SK-N-SH (cell line): ENCODE data around the gene KRT71. TPM values are rescaled to one million over a fixed set of nuclear protein-coding genes. Genes with fewer than 3 reads are reported as not detected.

Experiments used
- CTCF ChIA-PET: fragments of 300-600, 350-600 bp; formaldehyde crosslinking; extraction: SDS; loops from one replicate; lab custom pipeline; 2021; lab: Yijun Ruan, JAX
- POLR2A ChIA-PET: fragments of 350-600 bp; sonication (Branson Sonifier 250); formaldehyde crosslinking; extraction: SDS; loops from one replicate; lab custom pipeline; 2020; ENCODE audit warnings: antibody characterized with exemption, inconsistent platforms; lab: Yijun Ruan, JAX
- DNase-seq: peaks from one replicate; pipeline ENCODE4 v3.0.0; 2012
- H2AFZ ChIP-seq: fragments of 200-600 bp; sonication (generic); 2 replicates; pipeline ENCODE4 v1.8.1; 2016; ENCODE audit warnings: antibody characterized with exemption, mild to moderate bottlenecking, low read depth
- H3F3A ChIP-seq: fragments of 200-600 bp; sonication (generic); replicated peaks from 2 replicates; pipeline ENCODE3; 2016; ENCODE audit warnings: antibody characterized with exemption, mild to moderate bottlenecking; ENCODE audit not compliant: insufficient read depth
- H3K27ac ChIP-seq, 2 experiments: fragments of 200-500 bp in 1 of 2; fragments of 200-600 bp in 1 of 2; sonication (Bioruptor generic) in 1 of 2; sonication (generic), shearing (Covaris generic) in 1 of 2; 2 replicates each; pipeline versions ENCODE4 v1.5.1 to v1.6.1; 2014 to 2016; ENCODE audit warnings: low read depth in 2 of 2, inconsistent platforms in 1 of 2, low read length in 1 of 2, mild to moderate bottlenecking in 1 of 2, mixed read lengths in 1 of 2
- H3K27me3 ChIP-seq: fragments of 200-600 bp; sonication (generic), shearing (Covaris generic); 2 replicates; pipeline ENCODE4 v1.6.1; 2016; ENCODE audit warnings: mixed run types; ENCODE audit not compliant: insufficient read depth
- H3K36me3 ChIP-seq, 2 experiments: fragments of 200-500 bp in 1 of 2; fragments of 200-600 bp in 1 of 2; sonication (Bioruptor generic) in 1 of 2; sonication (generic) in 1 of 2; replicated peaks in 1 of 2; 2 replicates each; pipeline versions ENCODE3 to v1.5.1; 2014 to 2016; ENCODE audit warnings: low read length in 1 of 2, mild to moderate bottlenecking in 1 of 2; ENCODE audit not compliant: insufficient read depth in 2 of 2, control insufficient read depth in 1 of 2
- H3K4me1 ChIP-seq, 2 experiments: fragments of 200-500 bp in 1 of 2; fragments of 200-600 bp in 1 of 2; sonication (Bioruptor generic) in 1 of 2; sonication (generic), shearing (Covaris generic) in 1 of 2; 2 replicates each; pipeline versions ENCODE4 v1.5.1 to v1.6.1; 2014 to 2016; ENCODE audit warnings: low read depth in 1 of 2, low read length in 1 of 2, mixed run types in 1 of 2; ENCODE audit not compliant: insufficient read depth in 2 of 2, control insufficient read depth in 1 of 2
- H3K4me2 ChIP-seq: fragments of 200-600 bp; sonication (generic), shearing (Covaris generic); 2 replicates; pipeline ENCODE4 v1.6.1; 2017; ENCODE audit warnings: mixed run types
- H3K4me3 ChIP-seq, 2 experiments: fragments of 200-500 bp in 1 of 2; fragments of 200-600 bp in 1 of 2; sonication (Bioruptor generic) in 1 of 2; sonication (generic), shearing (Covaris generic) in 1 of 2; 2 replicates each; pipeline versions ENCODE4 v1.5.1 to v1.8.1; 2014 to 2016; ENCODE audit warnings: low read depth in 2 of 2, inconsistent platforms in 1 of 2, low read length in 1 of 2, mild to moderate bottlenecking in 1 of 2, mixed read lengths in 1 of 2, moderate library complexity in 1 of 2
- H3K79me2 ChIP-seq: fragments of 200-600 bp; sonication (generic); 2 replicates; pipeline ENCODE4 v1.8.1; 2017; ENCODE audit warnings: mild to moderate bottlenecking; ENCODE audit not compliant: insufficient read depth
- H3K9ac ChIP-seq: fragments of 200-600 bp; sonication (generic); 2 replicates; pipeline ENCODE4 v1.6.1; 2017; ENCODE audit warnings: mixed run types
- H3K9me2 ChIP-seq: fragments of 200-600 bp; sonication (generic); 2 replicates; pipeline ENCODE4 v1.6.1; 2017; ENCODE audit warnings: mixed run types
- H3K9me3 ChIP-seq: fragments of 200-600 bp; sonication (generic); 2 replicates; pipeline ENCODE4 v1.6.1; 2017; ENCODE audit warnings: mixed run types, mild to moderate bottlenecking, moderate library complexity
- H4K20me1 ChIP-seq: fragments of 200-600 bp; sonication (generic); 2 replicates; pipeline ENCODE4 v1.6.1; 2017; ENCODE audit warnings: mild to moderate bottlenecking, mixed run types; ENCODE audit not compliant: insufficient read depth
- ELF1 ChIP-seq: IDR thresholded peaks from 2 replicates; pipeline ENCODE4 v1.4.0; 2012
- EP300 ChIP-seq, 2 experiments: IDR thresholded peaks; 2 replicates each; pipeline versions ENCODE4 v1.4.0 to v1.6.1; 2012; ENCODE audit warnings: borderline replicate concordance in 1 of 2, low read depth in 1 of 2, low read length in 1 of 2
- FOXM1 ChIP-seq: IDR thresholded peaks from 2 replicates; pipeline ENCODE4 v1.4.0; 2012; ENCODE audit warnings: low read depth, mild to moderate bottlenecking
- GABPA ChIP-seq: IDR thresholded peaks from 2 replicates; pipeline ENCODE4 v1.4.0; 2012; ENCODE audit warnings: low read depth, mild to moderate bottlenecking
- GATA2 ChIP-seq: sonication (generic); formaldehyde crosslinking; IDR thresholded peaks from 2 replicates; pipeline ENCODE4 v1.5.0; 2020; ENCODE audit warnings: mild to moderate bottlenecking, missing genetic modification reagents
- IRF3 ChIP-seq: fragments of 150-350 bp; IDR thresholded peaks from 2 replicates; pipeline ENCODE4 v1.6.1; 2016; ENCODE audit warnings: mild to moderate bottlenecking, low read depth, low read length
- JUND ChIP-seq: IDR thresholded peaks from 2 replicates; pipeline ENCODE4 v1.4.0; 2012
- MEF2A ChIP-seq: IDR thresholded peaks from 2 replicates; pipeline ENCODE4 v1.4.0; 2012; ENCODE audit warnings: low read depth, borderline replicate concordance
- POLR2AphosphoS5 ChIP-seq: IDR thresholded peaks from 2 replicates; pipeline ENCODE4 v1.6.1; 2012; ENCODE audit warnings: low read depth, low read length
- RFX5 ChIP-seq: IDR thresholded peaks from 2 replicates; pipeline ENCODE4 v1.6.1; 2012; ENCODE audit warnings: mild to moderate bottlenecking, improper control_type of control experiment, low read length
- SMC3 ChIP-seq: IDR thresholded peaks from 2 replicates; pipeline ENCODE4 v1.6.1; 2012; ENCODE audit warnings: low read depth, low read length, improper control_type of control experiment
- TCF12 ChIP-seq: IDR thresholded peaks from 2 replicates; pipeline ENCODE4 v1.4.0; 2012
- TEAD4 ChIP-seq: IDR thresholded peaks from 2 replicates; pipeline ENCODE4 v1.4.0; 2012; ENCODE audit warnings: mild to moderate bottlenecking, borderline replicate concordance; ENCODE audit not compliant: insufficient read depth
- ZBTB33 ChIP-seq: IDR thresholded peaks from 2 replicates; pipeline ENCODE4 v1.4.0; 2012; ENCODE audit warnings: low read depth, borderline replicate concordance
- WGBS: methylation state at CpG from one replicate; pipeline ENCODE4 v1.1.6; 2017; ENCODE audit warnings: low lambda C conversion rate; 5-methylcytosine and 5-hydroxymethylcytosine counted together
- polyA plus RNA-seq, 3 experiments: library from polyadenylated mRNA; depleted of rRNA; stranded (reverse); fragments of >200 nt; gene quantifications; 2 replicates each; pipeline ENCODE4 v1.2.3, GENCODE V29; 2012
- TF ChIP-seq, protein P1 (sequence below): fragments of 150-350 bp; IDR thresholded peaks from 2 replicates; pipeline ENCODE4 v1.6.1; 2017; ENCODE audit warnings: antibody characterized with exemption, low read length, low read depth, borderline replicate concordance

KRT71 gene
- polyA plus RNA-seq, 1 of the 3 experiments (the other 2 are of a cell fraction): not detected

GRCh38 chr12:52578469-52578868 lies 25.5 kb upstream of the KRT71 start (continued):
- no peak for TF ChIP-seq ZBTB33
- TF ChIP-seq MEF2A: no peak
- TF ChIP-seq TEAD4: no peak
- no peak for TF ChIP-seq TCF12
- TF ChIP-seq GATA2: no peak
- no peak for TF ChIP-seq ELF1
- TF ChIP-seq IRF3: no peak
- TF ChIP-seq POLR2AphosphoS5: no peak
- TF ChIP-seq SMC3: no peak

GRCh38 chr12:52577316-52577715 lies 24.4 kb upstream of the KRT71 start:
- H3K79me2 ChIP-seq: no peaks in the 10 kb centered on the region
- H3K9me2 ChIP-seq: no peaks in the 10 kb centered on the region
- TF ChIP-seq RFX5 (no peak), GABPA (no peak), GATA2 (no peak), POLR2AphosphoS5 (no peak), FOXM1 (no peak)
- TF ChIP-seq, all 33 proteins: peak for 0
- DNase-seq: no peak
- no peak overlapping the region for H3K27ac ChIP-seq
- no peak overlapping the region for H3K9ac ChIP-seq
- WGBS: 42% methylated on average over 8 of the region's 8 CpGs
- ChIA-PET POLR2A (no interaction called here), CTCF (no interaction called here)
- no peak overlapping the region for H3K4me3 ChIP-seq
- peaks cover 72% of the 10 kb centered on the region for H3K27me3 ChIP-seq
- no peaks in the 10 kb centered on the region for H3K4me1 ChIP-seq
- H4K20me1 ChIP-seq: no peaks in the 10 kb centered on the region
- no peaks in the 10 kb centered on the region for H3F3A ChIP-seq
- H3K4me2 ChIP-seq: no peak overlapping the region
- no peaks in the 10 kb centered on the region for H3K9me3 ChIP-seq
- H3K36me3 ChIP-seq: no peaks in the 10 kb centered on the region
- no peak overlapping the region for H2AFZ ChIP-seq

GRCh38 chr12:52575948-52576347 lies 23.0 kb upstream of the KRT71 start:
- Histone ChIP-seq H3K9me2 (no peaks in the 10 kb centered on the region), H3K27me3 (peaks cover 72% of the 10 kb centered on the region), H3K4me2 (no peak overlapping the region), H3F3A (no peaks in the 10 kb centered on the region), H3K9ac (no peak overlapping the region), H3K36me3 (no peaks in the 10 kb centered on the region), H3K4me3 (no peak overlapping the region), H2AFZ (no peak overlapping the region), H4K20me1 (no peaks in the 10 kb centered on the region), H3K79me2 (no peaks in the 10 kb centered on the region), H3K27ac (no peak overlapping the region), H3K4me1 (no peaks in the 10 kb centered on the region), H3K9me3 (no peaks in the 10 kb centered on the region)
- CTCF ChIA-PET: interaction anchor here (0.9 kb wide), 1 partner anchor 304 kb away, joined by 4 read pairs; no protein-coding TSS in a partner anchor
- POLR2A ChIA-PET: no interaction called here
- TF ChIP-seq JUND: no peak
- TF ChIP-seq EP300 (IDR thresholded peaks at IDR 0.05; ENCODE audit: borderline replicate concordance in 1 of 2, low read depth in 1 of 2, low read length in 1 of 2): no peak
- TF ChIP-seq, protein P1, sequence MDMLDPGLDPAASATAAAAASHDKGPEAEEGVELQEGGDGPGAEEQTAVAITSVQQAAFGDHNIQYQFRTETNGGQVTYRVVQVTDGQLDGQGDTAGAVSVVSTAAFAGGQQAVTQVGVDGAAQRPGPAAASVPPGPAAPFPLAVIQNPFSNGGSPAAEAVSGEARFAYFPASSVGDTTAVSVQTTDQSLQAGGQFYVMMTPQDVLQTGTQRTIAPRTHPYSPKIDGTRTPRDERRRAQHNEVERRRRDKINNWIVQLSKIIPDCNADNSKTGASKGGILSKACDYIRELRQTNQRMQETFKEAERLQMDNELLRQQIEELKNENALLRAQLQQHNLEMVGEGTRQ: no peak
- no peak for TF ChIP-seq TEAD4
- TF ChIP-seq ELF1: no peak
- no peak for TF ChIP-seq RFX5
- WGBS: 58% methylated on average over 3 of the region's 3 CpGs
- DNase-seq: no peak
